COLO668 (cell line): Measurements from ENCODE around the gene CTTN.

Experiments
- DNase-seq: peaks from one replicate; lab custom pipeline; 2025; ENCODE audit not compliant: unreplicated experiment; lab: John Stamatoyannopoulos, UW

CTTN gene

DNA sequence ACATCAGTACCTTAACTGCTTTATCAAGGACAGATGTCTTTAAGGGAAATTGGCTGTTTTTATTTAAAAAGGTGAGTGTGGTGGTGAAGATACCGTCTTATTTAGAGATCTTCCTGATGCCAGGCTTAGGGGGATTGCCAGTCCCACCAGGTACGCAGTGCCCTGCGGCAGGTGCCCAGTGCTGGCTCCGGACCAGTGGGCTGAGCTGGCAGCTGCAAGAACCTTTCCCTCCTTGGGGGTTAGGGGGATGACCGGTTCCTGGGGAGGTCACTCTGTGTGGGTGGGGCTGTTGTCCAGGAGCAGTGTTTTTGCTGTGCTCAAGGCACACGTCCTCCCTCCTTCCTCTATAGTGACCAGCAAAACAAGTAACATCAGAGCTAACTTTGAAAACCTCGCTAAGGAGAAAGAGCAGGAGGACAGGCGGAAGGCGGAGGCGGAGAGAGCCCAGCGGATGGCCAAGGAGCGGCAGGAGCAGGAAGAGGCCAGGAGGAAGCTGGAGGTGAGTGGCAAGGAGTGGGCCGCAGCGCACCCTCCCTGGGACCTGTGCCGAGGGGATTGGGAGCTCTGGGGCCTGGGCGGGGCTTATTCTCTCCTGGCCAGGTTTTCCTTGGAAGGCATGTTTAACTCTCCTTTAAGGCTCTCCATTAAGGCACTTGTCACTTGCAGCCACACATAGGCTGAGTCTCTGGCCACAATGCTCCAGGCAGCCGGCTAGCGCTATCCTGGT is 30.5 kb downstream of the CTTN start:
- no peak for DNase-seq

DNA sequence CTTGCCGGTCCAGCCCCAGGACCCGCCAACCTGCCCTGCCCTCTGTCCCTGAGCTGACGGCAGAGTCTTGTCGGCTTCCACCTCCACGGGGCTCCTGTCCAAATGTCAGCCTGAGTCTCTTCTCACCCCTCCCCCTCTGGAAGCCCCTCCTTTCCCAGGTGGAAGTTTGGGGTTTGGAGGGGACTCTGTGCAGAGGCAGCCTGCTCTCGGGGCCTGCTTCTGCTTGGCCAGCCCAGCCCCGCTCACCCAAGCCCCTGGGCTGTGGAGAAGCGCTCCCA is 31.0 kb downstream of the CTTN start:
- no peak for DNase-seq

DNA sequence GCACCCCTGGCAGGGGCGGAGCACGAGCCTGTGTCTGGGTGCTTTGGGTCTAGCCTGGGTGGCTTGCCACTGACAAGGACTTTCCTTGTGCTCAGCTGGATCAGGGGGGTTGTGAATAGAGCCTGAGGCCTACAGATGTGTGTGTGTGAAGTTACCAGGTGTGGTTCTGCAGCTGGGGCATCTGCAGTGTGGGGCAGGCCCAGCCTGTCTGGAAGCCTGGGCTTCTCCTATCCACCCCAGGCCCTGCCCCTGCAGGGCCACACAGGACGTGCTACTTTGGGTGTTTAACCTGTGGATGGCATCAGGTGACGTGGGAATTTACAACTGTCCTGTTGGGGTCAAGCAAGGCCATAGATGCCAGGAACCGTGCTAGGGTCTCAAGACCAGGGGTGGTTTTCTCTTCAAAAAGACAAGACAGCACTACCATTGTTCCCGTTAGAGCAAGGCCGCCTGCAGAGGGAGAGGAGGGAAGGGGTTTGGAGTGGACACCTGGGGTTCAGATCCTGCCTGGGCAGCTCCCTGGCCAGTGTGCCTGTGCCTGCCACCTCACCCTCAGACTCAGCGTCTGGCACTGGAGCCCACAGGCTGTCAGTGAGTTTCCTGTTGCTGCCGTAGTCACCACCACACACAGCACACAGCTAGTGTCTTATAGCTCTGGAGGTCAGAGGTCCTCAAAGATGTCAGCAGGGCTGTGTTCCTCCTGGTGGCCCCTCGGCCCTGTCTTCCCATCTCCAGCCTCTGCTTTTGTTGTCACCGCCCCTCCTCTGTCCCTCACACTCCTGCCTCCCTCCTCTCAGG is 31.6 kb downstream of the CTTN start:
- DNase-seq, result no peak

DNA sequence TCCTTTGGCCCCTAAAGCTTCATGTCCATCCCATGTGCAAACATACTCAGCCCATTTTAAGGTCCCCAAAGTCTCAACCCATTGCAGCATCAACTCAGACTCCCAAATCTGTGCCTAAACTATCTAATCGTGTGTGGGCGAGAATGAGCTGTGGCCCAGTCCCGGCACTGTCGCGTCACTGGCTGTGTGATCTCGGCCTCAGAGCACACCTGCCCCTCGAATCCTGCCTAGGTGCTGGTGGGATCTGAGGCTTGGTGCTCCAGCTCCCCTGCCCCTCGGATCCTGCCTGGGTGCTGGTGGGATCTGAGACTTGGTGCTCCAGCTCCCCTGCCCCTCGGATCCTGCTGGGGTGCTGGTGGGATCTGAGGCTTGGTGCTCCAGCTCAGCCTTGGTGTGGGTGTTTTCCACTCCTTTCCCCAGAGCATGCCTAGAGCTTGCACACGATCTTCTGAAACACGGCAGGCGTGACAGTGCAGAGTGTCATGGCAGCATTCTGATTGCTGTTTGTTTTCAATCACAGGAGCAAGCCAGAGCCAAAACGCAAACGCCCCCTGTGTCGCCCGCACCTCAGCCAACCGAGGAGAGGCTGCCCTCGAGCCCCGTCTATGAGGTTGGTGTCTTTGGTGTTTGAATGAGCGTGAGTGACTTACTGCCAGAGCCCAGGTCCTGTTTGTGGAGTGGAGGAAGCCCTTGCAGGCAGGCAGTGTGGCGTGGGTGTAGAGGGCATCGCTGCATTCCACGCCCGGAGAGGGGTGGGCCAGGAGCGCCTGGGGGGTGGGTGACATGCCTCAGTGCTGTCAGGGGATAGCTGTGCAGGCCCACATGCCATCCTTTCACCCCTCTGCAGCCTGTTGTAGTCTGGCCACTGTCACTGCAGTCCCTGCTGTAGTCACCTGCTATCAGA is 32.6 kb downstream of the CTTN start:
- DNase-seq, result no peak

DNA sequence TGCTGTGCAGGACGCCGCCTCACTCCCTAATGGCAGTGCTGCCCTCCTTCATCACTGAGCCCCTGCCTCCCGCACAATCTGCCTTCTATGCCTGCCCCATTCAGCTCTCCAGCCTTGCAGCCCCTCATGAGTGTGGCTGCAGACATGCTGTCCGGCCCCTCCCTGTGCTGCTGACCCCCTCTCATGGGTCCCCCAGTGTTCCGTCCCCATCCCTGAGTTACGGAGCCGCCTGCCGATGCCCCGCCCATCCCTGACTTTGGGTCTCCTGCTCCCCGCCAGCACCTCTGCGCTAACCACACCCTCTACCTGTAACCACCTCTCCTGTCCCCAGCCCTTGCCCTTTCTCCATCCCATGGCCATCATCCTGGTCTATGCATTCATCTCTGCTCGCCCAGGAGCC is 33.3 kb downstream of the CTTN start:
- DNase-seq, result no peak

DNA sequence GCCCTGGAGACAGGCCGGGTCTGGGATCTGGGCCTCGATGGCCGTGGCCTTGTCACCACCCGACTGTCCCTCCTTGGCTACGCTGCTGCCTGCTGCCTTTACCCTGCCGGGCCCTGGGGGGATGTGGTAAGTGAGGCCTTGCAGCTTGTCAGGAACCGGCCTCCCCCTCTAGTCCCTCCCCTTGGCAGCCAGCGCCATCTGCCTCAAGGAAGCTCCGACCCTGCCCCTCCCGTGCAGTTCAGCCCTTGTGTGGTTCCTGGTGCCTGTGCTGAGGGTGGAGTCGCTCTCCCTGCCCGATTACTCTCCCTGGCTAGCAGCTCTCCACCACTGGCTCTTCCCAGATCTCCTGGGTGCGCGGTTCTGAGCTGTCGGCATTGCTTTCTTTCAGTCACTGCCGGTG is 33.7 kb downstream of the CTTN start:
- no peak for DNase-seq

DNA sequence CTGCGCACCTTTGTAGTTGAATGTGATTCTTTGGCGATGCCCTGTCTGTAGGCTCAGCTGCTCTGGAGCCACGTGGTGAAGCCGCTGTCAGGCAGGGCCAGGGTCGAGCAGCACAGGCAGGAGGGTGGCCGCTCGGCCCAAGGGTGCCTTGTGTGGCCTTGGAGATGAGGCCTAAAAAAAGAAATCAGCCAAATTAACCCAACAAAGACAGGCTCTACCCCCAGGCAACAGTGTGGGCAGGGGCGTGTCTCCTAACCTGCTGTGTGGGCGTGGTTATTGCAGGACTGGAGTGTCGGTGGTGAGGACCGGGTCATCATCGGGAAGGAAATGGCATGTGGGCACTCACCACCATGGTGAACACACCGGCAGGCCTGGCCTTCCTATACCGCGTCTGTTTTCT is 34.3 kb downstream of the CTTN start:
- no peak for DNase-seq

DNA sequence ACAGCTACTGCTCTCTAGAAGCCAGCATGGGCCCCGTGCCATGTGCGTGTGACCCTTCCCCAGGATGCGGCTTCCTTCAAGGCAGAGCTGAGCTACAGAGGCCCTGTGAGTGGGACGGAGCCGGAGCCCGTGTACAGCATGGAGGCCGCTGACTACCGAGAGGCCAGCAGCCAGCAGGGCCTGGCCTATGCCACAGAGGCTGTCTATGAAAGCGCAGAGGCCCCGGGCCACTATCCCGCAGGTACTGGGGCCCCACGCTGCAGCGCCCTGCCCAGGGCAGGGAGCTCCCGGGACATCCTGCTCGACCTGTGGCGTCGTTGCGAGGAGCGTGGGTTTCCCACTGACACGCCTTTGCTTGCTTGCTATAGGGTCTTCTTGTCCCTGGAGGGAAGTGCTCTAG is 34.7 kb downstream of the CTTN start:
- no peak for DNase-seq

DNA sequence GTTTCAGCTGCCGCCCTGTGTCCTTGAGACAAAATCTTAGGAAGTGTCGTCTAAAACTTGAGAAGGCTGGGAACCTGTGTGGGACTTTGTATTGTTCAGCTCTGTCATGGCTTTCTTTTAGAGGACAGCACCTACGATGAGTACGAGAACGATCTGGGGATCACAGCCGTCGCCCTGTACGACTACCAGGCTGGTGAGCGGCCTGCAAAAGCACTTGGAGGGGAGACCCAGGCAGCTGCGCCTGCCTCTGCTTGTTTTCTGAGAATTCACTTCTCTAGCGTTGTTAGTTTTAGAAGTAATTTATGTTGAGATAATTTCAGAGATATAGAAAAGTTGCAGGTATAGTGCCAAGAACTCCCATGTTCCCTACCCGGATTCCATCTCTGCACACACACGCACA is 35.2 kb downstream of the CTTN start:
- no peak for DNase-seq

DNA sequence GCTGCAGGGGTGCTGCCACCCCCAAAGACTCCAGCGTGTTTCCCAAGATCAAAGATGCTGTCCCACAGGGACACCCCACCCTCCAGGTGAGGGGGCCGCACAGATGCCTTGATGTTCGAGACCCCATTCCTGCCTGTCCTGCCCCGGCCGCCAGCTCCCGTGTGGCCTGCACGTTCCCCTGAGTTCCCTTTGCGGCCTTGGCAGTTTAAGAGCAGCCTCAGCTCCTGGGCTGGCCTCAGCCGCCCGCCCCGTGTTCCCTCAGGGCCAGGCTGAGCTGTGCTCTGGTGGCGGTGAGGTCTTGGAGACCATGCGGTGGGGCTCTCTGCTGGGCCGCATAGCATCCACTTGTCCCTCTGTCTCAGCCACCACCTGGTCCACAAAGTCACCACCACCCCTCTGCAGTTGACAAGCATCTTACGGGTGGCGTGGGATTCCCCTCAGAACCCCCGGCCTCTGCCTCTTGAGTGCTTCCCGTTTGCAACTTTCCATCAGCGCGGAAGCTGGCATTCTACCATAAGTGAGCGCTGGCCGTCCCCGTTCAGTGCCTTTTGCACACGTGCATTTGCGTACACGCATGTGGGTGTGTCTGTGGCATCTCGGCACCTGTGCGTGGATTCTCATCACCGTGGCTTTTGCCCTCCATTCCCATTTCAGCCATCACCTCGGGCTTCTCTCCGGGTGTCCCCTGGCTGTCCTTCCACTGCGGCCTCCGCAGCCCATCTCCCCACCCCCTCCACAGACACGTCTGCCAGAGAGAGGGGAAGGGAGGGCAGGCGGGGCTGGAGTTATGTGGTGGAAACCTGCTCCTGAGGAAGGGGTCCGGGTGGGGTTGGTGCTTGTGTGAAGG is 35.9 kb downstream of the CTTN start:
- DNase-seq, result no peak

DNA sequence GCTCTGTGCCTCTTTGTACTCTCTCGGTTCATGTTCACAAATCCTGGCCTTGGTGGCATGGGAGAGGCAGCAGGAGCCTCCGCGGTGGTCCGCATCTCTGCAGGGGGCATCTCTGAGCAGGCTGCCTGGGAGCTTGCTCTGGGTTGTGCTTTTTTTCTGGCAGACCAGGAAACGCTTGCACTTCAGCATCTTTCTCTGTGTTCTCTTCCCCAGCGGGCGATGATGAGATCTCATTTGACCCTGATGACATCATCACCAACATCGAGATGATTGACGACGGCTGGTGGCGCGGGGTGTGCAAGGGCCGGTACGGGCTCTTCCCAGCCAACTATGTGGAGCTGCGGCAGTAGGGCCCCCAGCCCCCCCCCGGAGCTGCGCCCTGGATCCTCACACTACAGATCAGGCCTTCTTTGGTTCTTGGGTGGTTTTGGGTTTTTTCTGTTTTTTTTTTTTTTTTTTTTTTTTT is 36.5 kb downstream of the CTTN start:
- DNase-seq, result no peak

DNA sequence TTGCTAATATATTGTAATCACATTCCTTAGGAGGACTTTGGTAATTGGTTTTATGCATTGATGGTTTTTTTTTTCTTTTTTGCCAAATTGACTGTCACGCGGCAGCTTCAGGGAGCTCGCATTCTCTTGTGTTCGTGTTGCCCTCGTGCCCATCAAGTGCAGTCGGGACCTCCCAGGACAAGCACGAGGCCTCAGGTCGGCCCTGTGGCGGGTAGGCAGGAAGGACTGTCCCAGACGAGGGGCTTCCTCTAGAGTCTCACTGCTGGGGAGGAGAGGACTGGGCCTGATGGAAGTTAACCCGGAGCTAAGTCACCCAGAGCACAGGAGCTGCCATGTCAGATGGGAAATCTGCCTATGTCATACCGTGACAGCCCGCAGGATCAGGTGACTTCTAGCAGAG is 37.0 kb downstream of the CTTN start:
- no peak for DNase-seq

DNA sequence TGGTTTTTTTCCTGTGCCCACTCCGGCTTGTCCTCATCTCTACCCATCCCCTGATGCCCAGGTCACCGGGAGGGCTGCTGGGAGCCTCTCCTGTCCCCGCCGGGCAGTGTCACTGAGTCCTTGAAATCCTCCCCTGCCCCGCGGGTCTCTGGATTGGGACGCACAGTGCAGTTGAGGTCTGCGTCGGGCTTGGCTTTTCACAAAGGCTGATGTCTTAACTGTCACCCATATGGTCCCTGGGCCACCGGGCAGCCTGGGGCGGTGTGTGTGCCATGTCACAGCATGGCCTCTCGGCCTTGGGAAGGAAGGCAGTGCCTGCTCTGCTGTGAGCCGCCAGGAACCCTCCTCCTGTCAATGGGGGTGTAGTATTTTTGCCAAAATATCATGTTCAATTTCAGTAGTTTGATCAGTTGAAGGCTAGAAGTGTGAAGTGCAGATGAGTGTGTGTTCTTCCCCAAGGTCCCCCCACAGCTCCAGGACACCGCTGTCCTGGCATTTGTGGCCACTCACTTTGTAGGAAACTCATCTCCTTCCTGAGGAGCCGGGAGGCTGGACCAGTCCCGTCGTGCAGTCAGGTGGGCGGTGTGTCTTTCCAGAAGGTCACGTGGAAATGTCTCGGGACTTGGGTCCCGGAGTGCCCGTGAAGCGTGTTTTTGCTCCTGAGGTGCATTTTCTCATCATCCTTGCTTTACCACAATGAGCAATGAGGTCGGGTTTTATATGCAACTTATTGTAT is 37.6 kb downstream of the CTTN start:
- DNase-seq, result no peak

DNA sequence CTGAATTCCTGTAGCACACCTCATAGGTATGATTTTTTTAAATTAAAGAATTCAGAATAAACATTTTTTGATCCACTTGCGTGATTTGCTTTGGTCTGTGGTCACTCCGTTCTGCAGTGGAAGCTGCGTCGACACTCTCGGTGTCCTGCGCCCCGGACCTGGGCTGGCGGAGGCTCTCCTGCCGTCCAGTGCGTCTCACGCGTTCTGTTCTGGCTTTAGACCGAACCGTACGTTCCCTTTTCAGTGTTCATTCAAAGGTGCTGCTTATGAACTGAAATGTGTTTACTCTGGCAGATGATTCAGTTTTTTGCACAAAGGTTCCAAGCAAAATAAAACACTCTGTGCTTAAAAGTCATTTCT is 38.2 kb downstream of the CTTN start:
- DNase-seq, result no peak

DNA sequence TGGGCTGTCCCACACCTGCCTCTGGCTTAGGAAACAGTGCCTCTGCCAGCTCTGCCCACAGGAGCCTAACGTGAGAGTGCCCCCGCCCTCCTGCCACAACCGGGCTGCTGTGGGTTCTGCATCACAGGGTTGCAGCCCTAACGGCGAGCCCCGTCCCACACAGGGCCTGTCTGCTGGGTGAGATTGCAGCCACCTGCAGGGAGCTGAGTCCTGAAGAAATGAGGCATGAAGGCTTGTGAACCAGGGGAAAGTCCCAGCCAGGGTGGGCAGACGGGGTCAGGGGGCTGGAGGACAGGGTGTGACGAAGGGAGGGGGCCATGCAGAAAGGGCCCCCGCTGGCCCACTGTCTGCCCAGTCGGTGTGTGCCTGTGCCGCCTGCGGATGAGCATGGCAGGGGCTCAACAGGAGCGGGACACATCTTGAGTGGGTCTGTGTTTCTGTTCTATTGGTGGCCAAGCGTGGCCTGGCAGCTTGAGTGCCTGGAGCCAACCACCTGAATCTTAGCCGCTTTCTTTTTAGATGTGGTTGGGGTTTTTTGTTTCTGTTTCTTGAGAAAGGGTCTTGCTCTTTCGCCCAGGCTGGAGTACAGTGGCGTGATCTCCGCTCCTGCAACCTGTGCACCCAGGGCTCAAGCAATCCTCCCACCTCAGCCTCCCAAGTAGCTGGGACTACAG is 38.9 kb downstream of the CTTN start:
- no peak for DNase-seq

DNA sequence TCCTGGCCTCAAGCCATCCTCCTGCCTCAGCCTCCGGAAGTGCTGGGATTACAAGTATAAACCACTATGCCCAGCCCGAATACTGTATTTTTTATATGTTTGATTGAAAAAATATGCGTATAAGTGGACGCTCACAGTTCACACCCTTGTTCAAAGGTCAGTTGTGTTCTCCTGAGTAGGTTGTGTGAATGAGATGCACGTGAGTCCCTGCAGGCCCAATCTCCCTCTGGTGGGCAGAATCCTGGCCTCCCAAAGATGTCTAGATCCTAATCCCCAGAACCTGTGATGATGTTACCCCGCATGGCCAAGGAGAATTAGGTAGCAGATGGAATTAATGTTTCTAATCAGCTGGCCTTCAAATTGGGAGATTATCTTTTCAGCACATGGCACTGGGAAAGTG is 41.9 kb downstream of the CTTN start:
- DNase-seq, result no peak

DNA sequence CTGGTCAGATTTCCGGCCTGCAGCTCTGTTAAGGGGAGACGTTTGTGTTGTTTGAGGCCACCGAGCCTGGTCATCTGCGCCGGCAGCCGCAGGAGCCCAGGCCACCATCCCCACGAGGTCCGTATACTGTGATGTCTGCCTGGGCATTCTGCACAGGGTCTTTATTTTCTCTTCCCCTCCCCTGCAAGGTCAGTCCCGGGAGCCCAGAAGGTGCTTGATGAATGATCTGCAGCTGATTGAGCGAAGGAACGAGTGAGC is 45.4 kb downstream of the CTTN start:
- no peak for DNase-seq

DNA sequence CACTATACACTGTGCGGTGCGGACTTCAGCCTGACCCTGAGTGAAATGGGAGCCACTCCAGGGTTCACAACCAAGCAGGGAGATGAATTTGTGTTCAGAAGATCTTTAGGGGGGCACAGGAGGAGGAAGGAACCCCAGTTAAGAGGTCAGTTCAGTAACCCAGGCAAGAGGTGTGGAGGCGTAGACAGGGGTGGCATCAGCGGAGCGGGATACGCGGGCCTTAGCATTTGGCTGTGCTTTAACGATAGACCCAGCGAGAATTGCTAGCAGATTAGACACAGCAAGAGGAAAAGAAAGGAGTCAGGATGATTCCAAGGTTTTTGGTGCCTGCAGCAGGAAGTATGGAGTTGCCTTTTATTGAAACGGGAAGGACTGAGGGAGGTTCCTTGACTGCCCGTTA is 46.8 kb downstream of the CTTN start:
- no peak for DNase-seq

DNA sequence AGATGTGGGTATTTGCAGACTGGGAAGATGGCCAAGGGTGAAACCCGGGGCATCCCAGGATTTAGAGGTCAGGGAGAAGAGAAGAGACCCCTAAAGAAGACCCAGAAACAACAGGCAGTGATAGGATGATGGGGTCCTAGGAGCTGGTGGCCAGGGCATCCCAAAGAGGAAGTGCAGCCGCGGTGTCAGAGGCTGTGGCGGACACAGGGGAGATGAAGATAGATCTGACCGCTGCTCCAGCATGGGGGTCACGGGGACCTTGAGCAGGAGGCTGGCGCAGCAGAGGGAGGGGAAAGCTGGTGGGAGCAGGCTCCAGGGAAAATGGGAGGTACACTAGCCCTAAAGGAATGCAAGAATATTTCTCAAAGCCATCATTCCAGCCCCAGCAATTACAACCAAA is 47.3 kb downstream of the CTTN start:
- no peak for DNase-seq

DNA sequence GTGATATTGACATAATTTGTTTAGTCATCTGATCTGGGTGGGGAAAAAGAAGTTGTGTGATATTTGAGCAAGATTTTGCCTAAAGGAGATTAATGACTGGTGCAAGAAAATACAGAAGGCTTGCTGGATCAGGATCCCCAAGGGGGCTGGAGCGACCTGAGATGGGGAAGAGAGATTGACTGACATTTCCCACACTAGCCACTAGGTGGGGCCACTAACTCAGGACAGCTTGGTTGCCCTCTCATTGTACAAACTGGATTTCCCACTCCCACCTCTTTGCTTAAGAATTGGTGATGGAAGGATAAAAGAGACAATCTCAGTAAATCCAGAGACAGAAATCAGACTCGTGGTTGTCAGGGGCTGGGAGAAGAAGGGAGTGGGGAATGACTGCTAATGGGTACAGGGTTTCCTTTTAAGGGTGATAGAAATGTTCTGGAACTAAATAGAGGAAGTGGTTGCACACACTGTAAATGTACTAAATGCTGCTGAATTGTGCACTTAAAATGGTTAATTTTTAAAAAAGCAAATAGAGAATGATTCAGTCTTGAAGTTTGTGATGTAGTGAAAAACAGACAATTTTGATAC is 50.7 kb downstream of the CTTN start:
- DNase-seq, result no peak
